SU-DHL-6 (cell line): ENCODE measurements around the gene CIZ1.

Source experiments
- H2AFZ ChIP-seq: fragments of 200-600 bp; sonication (generic); 2 replicates; pipeline ENCODE4 v1.6.1; 2014; ENCODE audit warnings: low read depth, mild to moderate bottlenecking, moderate library complexity, mixed read lengths, antibody characterized with exemption, low read length; ENCODE audit not compliant: severe bottlenecking
- H3F3A ChIP-seq: fragments of 200-600 bp; shearing (Covaris generic); 2 replicates; pipeline ENCODE4 v1.6.0; 2016; ENCODE audit warnings: antibody characterized with exemption, mild to moderate bottlenecking; ENCODE audit not compliant: insufficient read depth
- H3K27ac ChIP-seq: fragments of 200-600 bp; sonication (generic); 2 replicates; pipeline ENCODE4 v1.5.1; 2016; ENCODE audit warnings: low read depth, mild to moderate bottlenecking, low read length, moderate library complexity, mixed read lengths
- H3K27me3 ChIP-seq: fragments of 200-600 bp; sonication (generic), shearing (Covaris generic); 2 replicates; pipeline ENCODE4 v1.6.0; 2014; ENCODE audit warnings: mild to moderate bottlenecking, low read length
- H3K36me3 ChIP-seq: fragments of 200-600 bp; sonication (generic); 2 replicates; pipeline ENCODE4 v1.6.1; 2014; ENCODE audit warnings: mild to moderate bottlenecking, low read length, mixed read lengths
- H3K4me2 ChIP-seq: fragments of 300-600, 200-600 bp; shearing (Covaris generic), sonication (generic); 2 replicates; pipeline ENCODE4 v1.6.0; 2014; ENCODE audit warnings: low read length, low read depth, mild to moderate bottlenecking; ENCODE audit not compliant: poor library complexity, severe bottlenecking
- H3K4me3 ChIP-seq: fragments of 200-600 bp; sonication (generic); 2 replicates; pipeline ENCODE4 v1.5.1; 2014; ENCODE audit warnings: antibody characterized with exemption, low read length, mild to moderate bottlenecking, mixed read lengths; ENCODE audit not compliant: insufficient read depth, poor library complexity, severe bottlenecking
- H3K79me2 ChIP-seq: fragments of 200-600 bp; sonication (generic); 2 replicates; pipeline ENCODE4 v1.6.1; 2014; ENCODE audit warnings: mild to moderate bottlenecking, low read length, moderate library complexity; ENCODE audit not compliant: insufficient read depth
- H3K9ac ChIP-seq: fragments of 200-600 bp; sonication (generic); 2 replicates; pipeline ENCODE4 v1.7.0; 2014; ENCODE audit warnings: mild to moderate bottlenecking, low read length
- H3K9me2 ChIP-seq: fragments of 200-600 bp; sonication (generic); replicated peaks from 2 replicates; pipeline ENCODE4 v1.6.1; 2014; ENCODE audit warnings: low read length; ENCODE audit not compliant: insufficient read depth
- H3K9me3 ChIP-seq: fragments of 200-600 bp; sonication (generic); 2 replicates; pipeline ENCODE4 v1.6.1; 2014; ENCODE audit warnings: low read length, mixed read lengths; ENCODE audit not compliant: insufficient read depth
- H4K20me1 ChIP-seq: fragments of 200-600 bp; sonication (generic); 2 replicates; pipeline ENCODE4 v1.6.1; 2014; ENCODE audit warnings: low read depth, mild to moderate bottlenecking, antibody characterized with exemption, low read length, moderate library complexity, mixed read lengths
- CTCF ChIP-seq: fragments of 200-600 bp; sonication (generic); IDR thresholded peaks from one replicate; pipeline ENCODE4 v1.5.1; 2017; ENCODE audit warnings: antibody characterized with exemption, mild to moderate bottlenecking, low read length, moderate library complexity; ENCODE audit not compliant: insufficient read depth, poor library complexity, severe bottlenecking
- EZH2phosphoT487 ChIP-seq: fragments of 200-600 bp; sonication (generic), shearing (Covaris generic); conservative IDR thresholded peaks from 2 replicates; pipeline ENCODE4 v1.6.1; 2018; ENCODE audit warnings: mild to moderate bottlenecking, antibody characterized with exemption, low read length, moderate library complexity, mixed read lengths

The CIZ1 gene

DNA sequence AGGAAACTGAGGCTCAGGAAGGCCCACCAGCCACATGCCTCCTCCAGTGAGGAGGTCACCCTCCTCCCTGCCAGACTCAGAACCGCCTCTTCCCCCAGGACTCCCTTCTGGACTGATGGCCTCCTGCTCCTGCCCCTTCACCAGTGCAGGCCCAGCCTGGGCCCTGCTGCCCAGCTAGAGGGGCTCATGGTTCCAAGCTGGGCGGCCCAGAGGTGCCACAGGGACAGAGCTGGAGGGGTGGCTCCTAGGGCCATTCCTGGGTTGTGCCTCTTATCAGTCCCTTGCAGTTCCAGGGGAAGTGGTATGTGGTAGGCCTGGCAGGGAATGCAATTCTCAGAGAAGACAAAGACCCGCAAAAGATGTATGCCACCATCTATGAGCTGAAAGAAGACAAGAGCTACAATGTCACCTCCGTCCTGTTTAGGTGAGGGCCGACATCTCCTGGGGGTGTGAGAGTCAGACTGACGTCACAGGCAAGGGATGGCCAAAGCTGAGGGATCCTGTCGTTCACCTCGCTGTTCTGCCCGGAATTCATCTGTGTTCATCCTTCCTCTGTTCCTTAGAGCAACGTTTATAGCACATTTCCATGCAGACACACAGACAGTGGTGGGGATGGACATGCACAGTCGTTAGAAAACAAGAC is 41.3 kb downstream of the CIZ1 start:
- Histone ChIP-seq H3K27me3 (no peaks in the 10 kb centered on the region), H3K9me3 (no peaks in the 10 kb centered on the region), H3F3A (no peaks in the 10 kb centered on the region), H3K4me2 (no peak overlapping the region), H3K4me3 (no peak overlapping the region), H2AFZ (no peak overlapping the region), H3K79me2 (no peaks in the 10 kb centered on the region), H3K9ac (no peak overlapping the region), H3K36me3 (no peaks in the 10 kb centered on the region), H3K27ac (no peak overlapping the region), H4K20me1 (no peaks in the 10 kb centered on the region), H3K9me2 (no peaks in the 10 kb centered on the region)
- TF ChIP-seq EZH2phosphoT487 (no peak), CTCF (no peak)

DNA sequence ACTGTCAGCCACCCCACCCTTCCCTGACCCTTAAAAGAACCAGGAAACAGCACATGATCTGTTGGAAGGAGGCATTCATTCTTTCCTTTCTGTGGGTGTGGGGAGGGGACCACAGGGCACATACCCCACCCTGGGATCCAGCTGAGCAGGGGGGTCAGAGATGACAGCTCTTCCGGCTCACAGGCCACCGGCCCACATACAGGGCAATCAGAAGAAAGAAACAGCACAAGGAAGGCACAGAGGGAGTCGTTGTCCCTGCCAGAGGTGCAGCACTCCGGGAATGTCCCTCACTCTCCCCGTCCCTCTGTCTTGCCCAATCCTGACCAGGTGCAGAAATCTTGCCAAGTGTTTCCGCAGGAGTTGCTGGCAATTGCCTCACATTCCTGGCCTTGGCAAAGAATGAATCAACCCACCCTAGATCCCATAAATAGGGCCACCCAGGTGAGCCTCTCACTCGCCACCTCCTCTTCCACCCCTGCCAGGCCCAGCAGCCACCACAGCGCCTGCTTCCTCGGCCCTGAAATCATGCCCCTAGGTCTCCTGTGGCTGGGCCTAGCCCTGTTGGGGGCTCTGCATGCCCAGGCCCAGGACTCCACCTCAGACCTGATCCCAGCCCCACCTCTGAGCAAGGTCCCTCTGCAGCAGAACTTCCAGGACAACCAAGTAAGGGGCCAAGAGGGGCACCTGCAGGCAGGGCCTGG is 42.2 kb downstream of the CIZ1 start, which contains the start of gene LCN2:
Gene LCN2, plus strand, starts transcription at position 453 of the 701 bp plus-strand sequence. Its CDS starts 73 bp downstream, at position 526.
- H3K27me3 ChIP-seq, result no peaks in the 10 kb centered on the region
- no peaks in the 10 kb centered on the region for H4K20me1 ChIP-seq
- H3F3A ChIP-seq, result no peaks in the 10 kb centered on the region
- no peak within 1 kb of the TSS for H3K27ac ChIP-seq
- no peak within 1 kb of the TSS for H3K4me3 ChIP-seq
- H3K9ac ChIP-seq, result no peak within 1 kb of the TSS
- no peaks in the 10 kb centered on the region for H3K79me2 ChIP-seq
- no peaks in the 10 kb centered on the region for H3K36me3 ChIP-seq
- H2AFZ ChIP-seq, result no peak within 1 kb of the TSS
- H3K9me2 ChIP-seq, result no peaks in the 10 kb centered on the region
- no peak for TF ChIP-seq EZH2phosphoT487
- no peak for TF ChIP-seq CTCF
- H3K4me2 ChIP-seq, result no peak within 1 kb of the TSS
- no peaks in the 10 kb centered on the region for H3K9me3 ChIP-seq

GRCh38 chr9:128148509-128149000 is 42.8 kb downstream of the CIZ1 start:
- H3K36me3 ChIP-seq, result no peaks in the 10 kb centered on the region
- no peaks in the 10 kb centered on the region for H3K9me3 ChIP-seq
- no peak overlapping the region for H2AFZ ChIP-seq
- H3F3A ChIP-seq, result no peaks in the 10 kb centered on the region
- no peak overlapping the region for H3K9ac ChIP-seq
- H3K4me2 ChIP-seq, result no peak overlapping the region
- H3K9me2 ChIP-seq, result no peaks in the 10 kb centered on the region
- no peaks in the 10 kb centered on the region for H3K79me2 ChIP-seq
- H3K27ac ChIP-seq, result no peak overlapping the region
- no peak for TF ChIP-seq EZH2phosphoT487
- TF ChIP-seq CTCF, result no peak
- H4K20me1 ChIP-seq, result no peaks in the 10 kb centered on the region
- no peaks in the 10 kb centered on the region for H3K27me3 ChIP-seq
- no peak overlapping the region for H3K4me3 ChIP-seq
